Measurements from ENCODE around the gene KCNIP1.

DNA sequence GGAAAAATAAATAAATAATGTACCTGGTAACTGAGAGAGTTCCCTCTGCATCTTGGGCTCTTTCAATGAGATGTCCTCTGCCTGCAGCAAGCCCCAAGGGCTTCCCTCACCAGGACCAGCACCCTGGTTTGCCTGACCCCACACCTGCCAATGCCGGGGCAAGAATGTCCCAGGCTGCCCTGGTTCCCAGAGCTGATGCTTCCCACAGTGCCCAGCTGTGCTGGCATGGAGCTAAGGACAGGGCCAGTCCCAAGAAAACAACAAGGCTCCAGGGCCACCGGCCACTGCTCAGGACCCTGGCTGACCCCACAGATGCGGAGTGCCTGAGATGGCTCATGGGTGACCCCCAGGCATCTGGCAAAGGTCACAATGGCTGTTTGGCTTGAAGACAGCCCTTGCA lies 123.5 kb downstream of the KCNIP1 start:
- no peak for TF ChIP-seq CEBPB (IDR thresholded peaks at IDR 0.05)
- no peak for TF ChIP-seq REST (IDR thresholded peaks at IDR 0.05; ENCODE audit: low read depth)
- TF ChIP-seq EP300 (IDR thresholded peaks at IDR 0.05; ENCODE audit: borderline replicate concordance): no peak
- TF ChIP-seq TAF1 (IDR thresholded peaks at IDR 0.05; ENCODE audit: low read depth): no peak
- TF ChIP-seq YY1 (IDR thresholded peaks at IDR 0.05; ENCODE audit: low read depth): no peak
- TF ChIP-seq, protein P1, sequence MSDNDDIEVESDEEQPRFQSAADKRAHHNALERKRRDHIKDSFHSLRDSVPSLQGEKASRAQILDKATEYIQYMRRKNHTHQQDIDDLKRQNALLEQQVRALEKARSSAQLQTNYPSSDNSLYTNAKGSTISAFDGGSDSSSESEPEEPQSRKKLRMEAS (IDR thresholded peaks at IDR 0.05): no peak
- TF ChIP-seq TEAD4 (IDR thresholded peaks at IDR 0.05): no peak
- no peak for TF ChIP-seq NFIC (IDR thresholded peaks at IDR 0.05)
- no peak for TF ChIP-seq ZBTB7A (IDR thresholded peaks at IDR 0.05; ENCODE audit: low read depth)
- no peak for TF ChIP-seq CREB1 (IDR thresholded peaks at IDR 0.05; ENCODE audit: low read depth)

All from Ishikawa (cell line).